Limb (tissue), 2 donors: ENCODE data around the gene TSGA10IP.

Experiments used
- DNase-seq, 2 donors: peaks; one replicate each; pipeline ENCODE4 v3.0.0-alpha.2; 2016; ENCODE audit errors: extremely low spot score in 2 of 2

Gene TSGA10IP

GRCh38 chr11:66004186-66004585 lies 58.9 kb downstream of the TSGA10IP start:
- no peak for DNase-seq

DNA sequence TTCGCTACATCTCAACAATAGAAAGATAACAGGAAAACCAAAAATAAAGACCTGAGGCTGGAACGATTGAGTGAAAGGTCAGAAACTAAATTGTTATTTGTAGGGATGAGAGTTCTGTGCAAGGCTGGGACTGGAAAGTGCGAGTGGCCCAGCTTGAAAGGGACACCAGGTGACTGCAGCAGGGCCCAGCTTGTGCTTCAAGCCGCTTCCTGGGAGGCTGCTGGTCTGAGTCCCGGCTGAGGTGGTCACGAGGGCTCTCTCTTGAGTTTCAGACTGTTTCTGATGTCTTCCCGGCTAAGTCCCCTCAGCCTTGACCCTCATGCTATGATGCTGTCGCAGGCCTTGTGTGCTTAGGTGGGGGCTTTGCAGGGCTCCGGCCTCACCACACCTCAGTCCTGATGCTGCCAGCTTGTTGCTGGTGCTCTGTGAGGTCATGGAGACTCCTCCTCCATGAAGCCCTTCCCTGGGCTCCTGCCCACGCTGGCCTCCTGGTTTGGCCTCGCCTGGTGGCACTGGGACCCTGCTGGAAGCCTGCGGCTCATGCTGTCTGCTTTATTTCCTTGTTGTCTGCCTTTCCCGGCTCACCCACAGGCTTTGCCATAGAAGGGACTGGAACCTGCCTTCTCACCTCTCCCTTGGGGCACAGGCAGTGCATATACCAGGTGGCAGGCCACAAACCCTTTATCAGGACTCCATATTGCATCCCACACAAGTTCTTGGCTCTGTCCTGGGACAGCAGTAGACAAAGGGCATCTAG lies 61.0 kb downstream of the TSGA10IP start:
- no peak for DNase-seq

- DNase-seq, result no peak
Observed at GRCh38 chr11:66006891-66007176, 61.6 kb downstream of the TSGA10IP start.

- DNase-seq, result no peak
Observed at GRCh38 chr11:66007201-66007634, 61.9 kb downstream of the TSGA10IP start.

DNA sequence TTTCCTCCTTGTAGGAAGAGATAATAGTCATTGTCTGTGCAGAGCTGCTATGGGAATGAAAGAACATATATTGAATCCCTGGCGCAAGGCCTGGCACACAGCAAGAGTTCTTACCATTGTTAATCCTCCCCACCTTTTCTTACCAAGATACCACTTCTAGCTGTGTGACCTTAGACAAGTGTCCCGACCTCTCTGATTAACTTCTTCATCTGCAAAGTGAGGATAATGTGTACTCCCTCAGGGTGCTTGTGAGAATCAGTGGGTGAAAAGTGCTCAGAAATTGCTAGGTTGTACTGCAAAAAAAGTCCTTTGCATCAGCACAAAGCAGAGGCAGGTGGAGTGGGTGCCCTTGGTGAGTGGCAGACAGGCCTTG lies 62.8 kb downstream of the TSGA10IP start:
- no peak for DNase-seq

- no peak for DNase-seq
Observed at GRCh38 chr11:66008468-66009101, 63.3 kb downstream of the TSGA10IP start.
